HEK293 (cell line): ENCODE results near the gene TTLL4.

ENCODE experiments used
- CTCF ChIA-PET: fragments of 350-600 bp; formaldehyde crosslinking; extraction: SDS; loops from one replicate; lab custom pipeline; 2021; ENCODE audit warnings: antibody characterized with exemption; lab: Yijun Ruan, JAX
- POLR2A ChIA-PET: fragments of 300-600 bp; formaldehyde crosslinking; extraction: SDS; loops from one replicate; lab custom pipeline; 2020; ENCODE audit warnings: antibody characterized with exemption, inconsistent platforms; lab: Yijun Ruan, JAX
- H3K27ac ChIP-seq: fragments of 200-500 bp; sonication (Bioruptor generic); 2 replicates; pipeline ENCODE4 v1.5.1; 2014; ENCODE audit warnings: low read depth, low read length, control low read depth, inconsistent platforms; ENCODE audit errors: extremely low read depth
- H3K36me3 ChIP-seq, 2 experiments: fragments of 200-500 bp in 1 of 2; sonication (Bioruptor generic) in 1 of 2; 1 replicate in 1 of 2; 2 replicates in 1 of 2; pipeline ENCODE4 v1.5.1; 2014 to 2017; ENCODE audit warnings: inconsistent platforms in 2 of 2, low read length in 2 of 2; ENCODE audit not compliant: control insufficient read depth in 2 of 2, insufficient read depth in 1 of 2
- H3K4me1 ChIP-seq: fragments of 200-500 bp; sonication (Bioruptor generic); 2 replicates; pipeline ENCODE4 v1.5.1; 2014; ENCODE audit warnings: mild to moderate bottlenecking, low read length, inconsistent platforms; ENCODE audit not compliant: control insufficient read depth, insufficient read depth
- H3K4me3 ChIP-seq: 2 replicates; pipeline ENCODE4 v1.5.1; 2011; ENCODE audit warnings: low read depth, mild to moderate bottlenecking, control low read depth, low read length, moderate library complexity
- H3K9me3 ChIP-seq: fragments of 200-500 bp; sonication (Bioruptor generic); 2 replicates; pipeline ENCODE4 v1.5.1; 2014; ENCODE audit warnings: low read depth, low read length, inconsistent platforms; ENCODE audit not compliant: control insufficient read depth, insufficient read depth
- KLF9 ChIP-seq: fragments of 450-650 bp; formaldehyde crosslinking; IDR thresholded peaks from 2 replicates; pipeline ENCODE4 v1.5.1; 2016; ENCODE audit warnings: missing biosample characterization, missing genetic modification characterization, low read depth
- OVOL3 ChIP-seq: fragments of 450-650 bp; formaldehyde crosslinking; IDR thresholded peaks from 2 replicates; pipeline ENCODE4 v1.5.1; 2016; ENCODE audit warnings: missing biosample characterization, missing genetic modification characterization
- YY1 ChIP-seq: fragments of 450-650 bp; formaldehyde crosslinking; IDR thresholded peaks from 2 replicates; pipeline ENCODE4 v1.5.1; 2018; ENCODE audit warnings: missing biosample characterization, missing genetic modification characterization
- ZBTB11 ChIP-seq: fragments of 450-650 bp; formaldehyde crosslinking; conservative IDR thresholded peaks from 2 replicates; pipeline ENCODE4 v1.5.1; 2016; ENCODE audit warnings: low read depth, missing biosample characterization, missing genetic modification characterization
- ZNF155 ChIP-seq: fragments of 450-650 bp; formaldehyde crosslinking; IDR thresholded peaks from 2 replicates; pipeline ENCODE4 v1.5.1; 2016; ENCODE audit warnings: missing biosample characterization, missing genetic modification characterization
- ZNF211 ChIP-seq: fragments of 450-650 bp; formaldehyde crosslinking; IDR thresholded peaks from 2 replicates; pipeline ENCODE4 v1.5.1; 2016; ENCODE audit warnings: low read depth, missing biosample characterization, missing genetic modification characterization
- ZNF223 ChIP-seq: fragments of 450-650 bp; formaldehyde crosslinking; IDR thresholded peaks from 2 replicates; pipeline ENCODE4 v1.5.1; 2016; ENCODE audit warnings: missing biosample characterization, missing genetic modification characterization
- ZNF23 ChIP-seq: fragments of 450-650 bp; formaldehyde crosslinking; IDR thresholded peaks from 2 replicates; pipeline ENCODE4 v1.5.1; 2016; ENCODE audit warnings: missing biosample characterization, missing genetic modification characterization, borderline replicate concordance
- ZNF274 ChIP-seq, 2 experiments: fragments of 200-500 bp in 1 of 2; fragments of 450-650 bp in 1 of 2; sonication (Bioruptor generic) in 1 of 2; formaldehyde crosslinking in 1 of 2; IDR thresholded peaks; 2 replicates each; pipeline versions ENCODE4 v1.5.1 to v1.6.1; 2014 to 2016; ENCODE audit warnings: borderline replicate concordance in 1 of 2, inconsistent platforms in 1 of 2, low read length in 1 of 2, missing biosample characterization in 1 of 2, missing genetic modification characterization in 1 of 2
- ZNF302 ChIP-seq: fragments of 450-650 bp; formaldehyde crosslinking; IDR thresholded peaks from 2 replicates; pipeline ENCODE4 v1.5.1; 2016; ENCODE audit warnings: missing biosample characterization, missing genetic modification characterization, low read depth
- ZNF311 ChIP-seq: fragments of 450-650 bp; formaldehyde crosslinking; IDR thresholded peaks from 2 replicates; pipeline ENCODE4 v1.5.1; 2017; ENCODE audit warnings: missing biosample characterization, missing genetic modification characterization, borderline replicate concordance
- ZNF394 ChIP-seq: fragments of 450-650 bp; formaldehyde crosslinking; IDR thresholded peaks from 2 replicates; pipeline ENCODE4 v1.5.1; 2016; ENCODE audit warnings: missing biosample characterization, missing genetic modification characterization, mild to moderate bottlenecking, moderate library complexity, borderline replicate concordance
- ZNF398 ChIP-seq: fragments of 450-650 bp; formaldehyde crosslinking; IDR thresholded peaks from 2 replicates; pipeline ENCODE4 v1.5.1; 2017; ENCODE audit warnings: missing biosample characterization, missing genetic modification characterization
- ZNF529 ChIP-seq: fragments of 450-650 bp; formaldehyde crosslinking; IDR thresholded peaks from 2 replicates; pipeline ENCODE4 v1.5.1; 2017; ENCODE audit warnings: missing genetic modification characterization, missing biosample characterization; ENCODE audit not compliant: insufficient replicate concordance
- ZNF677 ChIP-seq: fragments of 450-650 bp; IDR thresholded peaks from 2 replicates; pipeline ENCODE4 v1.5.0; 2018; ENCODE audit warnings: missing biosample characterization, mild to moderate bottlenecking, missing genetic modification characterization, moderate library complexity
- ZXDB ChIP-seq: fragments of 450-650 bp; formaldehyde crosslinking; IDR thresholded peaks from 2 replicates; pipeline ENCODE4 v1.5.1; 2016; ENCODE audit warnings: missing biosample characterization, missing genetic modification characterization

TTLL4 gene

GRCh38 chr2:218720048-218721041 lies 9.7 kb downstream of the TTLL4 start (continued):
- TF ChIP-seq ZXDB (tag by site-specific recombination) = peak; percentile 54; the same call in 1 of the 2 replicates
- TF ChIP-seq ZNF311 (tag by site-specific recombination) = no peak
- peak; percentile 74; the same call in 1 of the 2 replicates for TF ChIP-seq ZNF223 (tag by site-specific recombination)
- TF ChIP-seq ZNF302 (tag by site-specific recombination) = no peak

- ChIA-PET POLR2A (interaction anchor here (0.6 to 1.1 kb wide), 2 partner anchors 10 to 648 kb away, joined by 3 read pairs; no protein-coding TSS in a partner anchor), CTCF (interaction anchor here (0.5 to 3.5 kb wide), 8 partner anchors 10 to 139 kb away, joined by 3 to 41 read pairs (median 4); partner anchors contain the start of gene TTLL4)
- Histone ChIP-seq H3K9me3 (peaks cover 3% of the 10 kb centered on the region; the same call in 1 of the 2 replicates), H3K36me3 (peaks cover 3 to 15% of the 10 kb centered on the region in 2 experiments), H3K4me3 (no peak overlapping the region), H3K27ac (no peak overlapping the region), H3K4me1 (peaks cover 41% of the 10 kb centered on the region)
- no peak for TF ChIP-seq ZNF529
- no peak for TF ChIP-seq ZBTB11 (tag by site-specific recombination)
- no peak for TF ChIP-seq KLF9 (tag by site-specific recombination)
- TF ChIP-seq ZNF398 (tag by site-specific recombination) = no peak
Measured at GRCh38 chr2:218721488-218721887, 10.9 kb downstream of the TTLL4 start.

GRCh38 chr2:218721934-218722333 lies 11.3 kb downstream of the TTLL4 start:
- H3K4me1 ChIP-seq = peaks cover 37% of the 10 kb centered on the region
- POLR2A ChIA-PET = no interaction called here
- CTCF ChIA-PET = interaction anchor here (0.5 to 3.5 kb wide), 11 partner anchors 10 to 180 kb away, joined by 3 to 41 read pairs (median 4); partner anchors contain the start of gene TTLL4
- no peak for TF ChIP-seq ZNF394 (tag by site-specific recombination)
- peaks cover 3% of the 10 kb centered on the region; the same call in 1 of the 2 replicates for H3K9me3 ChIP-seq
- peaks cover 3 to 18% of the 10 kb centered on the region in 2 experiments for H3K36me3 ChIP-seq
- no peak overlapping the region for H3K4me3 ChIP-seq
- no peak overlapping the region for H3K27ac ChIP-seq

GRCh38 chr2:218722419-218722818 lies 11.8 kb downstream of the TTLL4 start:
- POLR2A ChIA-PET = interaction anchor here (1.0 kb wide), 1 partner anchor 12 kb away, joined by 6 read pairs; the partner anchor contains the start of gene TTLL4
- Histone ChIP-seq H3K4me1 (peaks cover 36% of the 10 kb centered on the region), H3K36me3 (peaks cover 3 to 21% of the 10 kb centered on the region in 2 experiments), H3K27ac (peak overlapping the region; percentile 28), H3K9me3 (peaks cover 3% of the 10 kb centered on the region; the same call in 1 of the 2 replicates), H3K4me3 (no peak overlapping the region)
- CTCF ChIA-PET = interaction anchor here (0.6 to 3.5 kb wide), 11 partner anchors 9 to 180 kb away, joined by 3 to 41 read pairs (median 4); partner anchors contain the start of genes BCS1L, TTLL4 and ZNF142
- TF ChIP-seq ZNF398 (tag by site-specific recombination) (no peak), OVOL3 (tag by site-specific recombination) (no peak), ZNF274 (IDR thresholded peaks at IDR 0.05; ENCODE audit: low read length) (no peak), ZNF274 (tag by site-specific recombination; IDR thresholded peaks at IDR 0.05; ENCODE audit: borderline replicate concordance) (no peak), YY1 (tag by site-specific recombination) (no peak), ZNF23 (tag by site-specific recombination) (no peak), ZNF155 (tag by site-specific recombination) (no peak), ZNF211 (tag by site-specific recombination) (no peak), ZNF677 (tag by site-specific recombination) (no peak)
